NCI-H2107 treated with DMSO at 0.1 percent for 48 hours (cell line): ENCODE results near the gene SIRT2.
A peak's percentile ranks its signal among the peaks of the same experiment; 100 is the strongest.
"Not testable (repeated sequence)": the region's sequence is repeated elsewhere in the genome, so short reads cannot be mapped to it uniquely, and the experiment has no call there.

Experiments
- DNase-seq: peaks from one replicate; lab custom pipeline; 2025; ENCODE audit not compliant: unreplicated experiment; lab: John Stamatoyannopoulos, UW

SIRT2 gene

GRCh38 chr19:38899447-38900201 is at the start of gene SIRT2, which contains the start of gene NFKBIB:
Gene SIRT2, minus strand, starts transcription at chr19:38899618. Its CDS starts 97 bp downstream, at chr19:38899521.
Gene NFKBIB, plus strand, starts transcription at chr19:38899969. Its CDS starts 64 bp downstream, at chr19:38900033.
- DNase-seq = peak; percentile 99

- DNase-seq = no peak
These were observed 47.0 kb upstream of the SIRT2 start for GRCh38 chr19:38946229-38947010.

GRCh38 chr19:38945562-38946228 is 46.3 kb upstream of the SIRT2 start:
- DNase-seq = no peak

GRCh38 chr19:38944981-38945506 is 45.6 kb upstream of the SIRT2 start:
- DNase-seq = no peak

GRCh38 chr19:38942471-38943181 is 43.2 kb upstream of the SIRT2 start:
- DNase-seq = no peak

GRCh38 chr19:38941979-38942378 is 42.6 kb upstream of the SIRT2 start:
- DNase-seq = no peak

- not testable (repeated sequence) for DNase-seq
These were observed 42.0 kb upstream of the SIRT2 start for GRCh38 chr19:38941466-38941865.

- DNase-seq = no peak
These were observed 40.5 kb upstream of the SIRT2 start for GRCh38 chr19:38939957-38940356.

GRCh38 chr19:38933544-38933943 is 34.1 kb upstream of the SIRT2 start:
- no peak for DNase-seq

- DNase-seq = no peak
These were observed 33.2 kb upstream of the SIRT2 start for GRCh38 chr19:38932425-38933179.

- no peak for DNase-seq
These were observed 32.0 kb upstream of the SIRT2 start for GRCh38 chr19:38931521-38931793.

GRCh38 chr19:38930776-38931520 is 31.5 kb upstream of the SIRT2 start, which contains the start of gene MRPS12:
Gene MRPS12, plus strand, starts transcription at chr19:38930944. Its CDS starts 351 bp downstream, at chr19:38931295.
- peak; percentile 95 for DNase-seq

GRCh38 chr19:38929929-38930775 is 30.7 kb upstream of the SIRT2 start, which contains the start of gene SARS2:
Gene SARS2, minus strand, starts transcription at chr19:38930763. Its CDS starts 27 bp downstream, at chr19:38930736.
- peak; percentile 80 for DNase-seq

- DNase-seq = no peak
These were observed 29.1 kb upstream of the SIRT2 start for GRCh38 chr19:38928391-38929001.

GRCh38 chr19:38924388-38924787 is 25.0 kb upstream of the SIRT2 start:
- DNase-seq = no peak

GRCh38 chr19:38922482-38922881 is 23.1 kb upstream of the SIRT2 start:
- no peak for DNase-seq

GRCh38 chr19:38921420-38922274 is 22.2 kb upstream of the SIRT2 start:
- no peak for DNase-seq
